NT2/D1 (cell line): ENCODE results near the gene GIMAP1.

Experiments
- SUZ12 ChIP-seq: IDR thresholded peaks from 2 replicates; pipeline ENCODE4 v1.6.1; 2011; ENCODE audit not compliant: insufficient read length, insufficient read depth; ENCODE audit errors: extremely low read depth
- YY1 ChIP-seq: IDR thresholded peaks from 2 replicates; pipeline ENCODE4 v1.6.1; 2011; ENCODE audit not compliant: insufficient read length, insufficient read depth
- ZNF274 ChIP-seq: IDR thresholded peaks from 2 replicates; pipeline ENCODE4 v1.6.1; 2011; ENCODE audit warnings: mild to moderate bottlenecking, low read depth, low read length

- TF ChIP-seq YY1, result no peak
- no peak for TF ChIP-seq SUZ12
- no peak for TF ChIP-seq ZNF274
These were observed 1.5 kb downstream of the GIMAP1 start for GRCh38 chr7:150717814-150718420.
